Measurements from ENCODE around the gene CAST. TPM values are rescaled to one million over a fixed set of nuclear protein-coding genes. Genes with fewer than 3 reads are reported as not detected.

CAST gene
- total RNA-seq, 1 experiment from 2014 or later = 52.3 TPM

GRCh38 chr5:96817506-96817905 lies 155.3 kb downstream of the CAST start:
- H2BK120ac ChIP-seq (ENCODE audit: low read depth, low read length, poor library complexity, severe bottlenecking) = no peak overlapping the region

More at GRCh38 chr5:96817506-96817905, 155.3 kb downstream of the CAST start:
- H4K8ac ChIP-seq (replicated peaks; ENCODE audit: insufficient read length, low read depth, low read length) = no peak overlapping the region
- H3K27me3 Mint-ChIP-seq (ENCODE audit: low read depth) = peaks cover 4% of the 10 kb centered on the region; the same call in 1 of the 2 replicates
- H3K9me3 Mint-ChIP-seq = no peaks in the 10 kb centered on the region
- no peak overlapping the region for H3K14ac ChIP-seq (ENCODE audit: insufficient read depth, low read length)
- no peak overlapping the region for H3T11ph ChIP-seq (ENCODE audit: low read length)
- peaks cover 20 to 21% of the 10 kb centered on the region in 2 experiments for H3K4me1 Mint-ChIP-seq
- no peak overlapping the region for H3K56ac ChIP-seq (ENCODE audit: insufficient read length, low read depth, low read length)
- H3K79me2 ChIP-seq (ENCODE audit: insufficient read depth, low read length) = no peaks in the 10 kb centered on the region
- H3K79me1 ChIP-seq (ENCODE audit: insufficient read depth, low read depth, low read length, poor library complexity, severe bottlenecking) = no peaks in the 10 kb centered on the region
- no peak overlapping the region for H3K23ac ChIP-seq (ENCODE audit: insufficient read length, low read depth, low read length)
- H3K4me3 Mint-ChIP-seq = no peak overlapping the region
- no peak overlapping the region for H2BK5ac ChIP-seq (ENCODE audit: insufficient read length, low read length)
- no peak overlapping the region for H3K4me2 ChIP-seq (ENCODE audit: insufficient read depth, insufficient read length, low read length)
- no peak for DNase-seq
- no peak overlapping the region for H4K5ac ChIP-seq (ENCODE audit: insufficient read length, low read depth, low read length)
- no peak overlapping the region for H3K18ac ChIP-seq (ENCODE audit: insufficient read length, low read depth, low read length)
- no peak overlapping the region; a peak in 1 of 7 replicates for H3K27ac Mint-ChIP-seq
- H2BK15ac ChIP-seq (ENCODE audit: low read depth, low read length) = no peak overlapping the region
- H2AFZ ChIP-seq (ENCODE audit: low read length) = no peak overlapping the region
- H3K27me3 ChIP-seq (ENCODE audit: insufficient read depth, low read length) = no peaks in the 10 kb centered on the region
- H3K4ac ChIP-seq (ENCODE audit: low read depth, low read length) = no peak overlapping the region
- no CpG with 5 or more reads among the region's 2 CpGs for WGBS (ENCODE audit: extremely low coverage, insufficient read length, low lambda C conversion rate)
- H3K9ac ChIP-seq (ENCODE audit: extremely low read depth, insufficient read length, low read length) = no peak overlapping the region
- H2BK12ac ChIP-seq (ENCODE audit: insufficient read length, low read depth, low read length) = no peak overlapping the region
- no peaks in the 10 kb centered on the region for H4K20me1 ChIP-seq (ENCODE audit: control insufficient read depth, insufficient read depth, insufficient read length)
- no peak overlapping the region for H2AK5ac ChIP-seq (ENCODE audit: insufficient read length, low read length)
- H4K91ac ChIP-seq (ENCODE audit: insufficient read length, low read depth, low read length) = no peak overlapping the region
- H3K27ac ChIP-seq (ENCODE audit: insufficient read length, low read depth, low read length) = no peak overlapping the region
- no peak for TF ChIP-seq CTCF (conservative IDR thresholded peaks at IDR 0.05)
- H3K36me3 Mint-ChIP-seq (ENCODE audit: insufficient read depth in 1 of 3, low read depth in 3 of 3) = no peaks in the 10 kb centered on the region
- no peak overlapping the region for H2BK20ac ChIP-seq (ENCODE audit: low read depth, low read length, poor library complexity, severe bottlenecking)
- H3K9me3 ChIP-seq (ENCODE audit: control insufficient read depth, low read depth, low read length) = no peaks in the 10 kb centered on the region
- peaks cover 5% of the 10 kb centered on the region; the same call in 1 of the 2 replicates for H3K4me1 ChIP-seq (ENCODE audit: insufficient read depth, low read length)
- H3K23me2 ChIP-seq (ENCODE audit: insufficient read length, low read depth, low read length, poor library complexity, severe bottlenecking) = no peaks in the 10 kb centered on the region

Data from H9 (cell line).